Effector memory CD8-positive, alpha-beta T cell (primary cell): ENCODE results near the gene CLCN3.
A peak's percentile ranks its signal among the peaks of the same experiment; 100 is the strongest.
"Not testable (repeated sequence)": the region's sequence is repeated elsewhere in the genome, so short reads cannot be mapped to it uniquely, and the experiment has no call there.

Experiments used
- ATAC-seq: fragments of 150-1000 bp; cut with Tn5 transposase; replicated peaks from 2 replicates; pipeline ENCODE4 v1.10.0; 2021; ENCODE audit warnings: mild to moderate bottlenecking, moderate library complexity
- DNase-seq, 3 experiments: peaks; one replicate each; pipeline ENCODE4 v3.0.0; 2021
- H3K27ac Mint-ChIP-seq, 2 donors: one replicate each; pipeline ENCODE4 v1.8.0; 2022; ENCODE audit warnings: mild to moderate bottlenecking in 2 of 2, mixed read lengths in 2 of 2, moderate library complexity in 2 of 2
- H3K27me3 Mint-ChIP-seq, 2 donors: one replicate each; pipeline ENCODE4 v1.8.0; 2022; ENCODE audit warnings: mixed read lengths in 2 of 2
- H3K36me3 Mint-ChIP-seq: one replicate; pipeline ENCODE4 v1.8.0; 2022; ENCODE audit warnings: mild to moderate bottlenecking, moderate library complexity, mixed read lengths; ENCODE audit not compliant: insufficient read depth
- H3K4me1 Mint-ChIP-seq, 2 donors: one replicate each; pipeline ENCODE4 v1.8.0; 2022; ENCODE audit warnings: low read depth in 2 of 2, mixed read lengths in 2 of 2
- H3K4me3 Mint-ChIP-seq, 2 donors: one replicate each; pipeline ENCODE4 v1.8.0; 2022; ENCODE audit warnings: mild to moderate bottlenecking in 2 of 2, mixed read lengths in 2 of 2, moderate library complexity in 2 of 2
- H3K9me3 Mint-ChIP-seq, 2 donors: one replicate each; pipeline ENCODE4 v1.8.0; 2022; ENCODE audit warnings: mixed read lengths in 2 of 2

CLCN3 gene

DNA sequence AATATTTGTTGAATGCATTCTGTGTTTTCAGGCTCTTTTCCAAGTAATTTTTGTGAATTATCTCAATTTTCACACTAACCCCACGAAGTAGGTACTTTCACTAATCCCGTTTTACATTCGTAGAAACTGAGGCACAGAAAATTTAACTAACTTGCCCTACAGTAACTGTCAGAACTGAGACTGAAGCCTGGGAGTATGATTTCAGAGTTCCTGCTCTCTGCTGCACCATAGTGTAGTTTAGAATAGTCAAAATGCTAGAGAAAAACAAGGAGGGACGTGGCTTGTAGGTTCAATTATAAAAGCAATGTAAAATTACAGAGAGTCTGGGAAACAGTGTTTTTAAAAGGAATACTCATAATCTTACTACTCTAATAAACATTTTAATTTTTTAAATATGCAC is 2.2 kb downstream of the CLCN3 start:
- DNase-seq = no peak
- H3K4me3 Mint-ChIP-seq = peak overlapping the region; percentile 96 to 97
- no peaks in the 10 kb centered on the region for H3K9me3 Mint-ChIP-seq
- H3K27me3 Mint-ChIP-seq = no peaks in the 10 kb centered on the region
- ATAC-seq = no peak
- H3K36me3 Mint-ChIP-seq = peaks cover 32% of the 10 kb centered on the region
- peak overlapping the region; percentile 99 for H3K27ac Mint-ChIP-seq
- H3K4me1 Mint-ChIP-seq = peaks cover 48 to 49% of the 10 kb centered on the region in 2 donors

DNA sequence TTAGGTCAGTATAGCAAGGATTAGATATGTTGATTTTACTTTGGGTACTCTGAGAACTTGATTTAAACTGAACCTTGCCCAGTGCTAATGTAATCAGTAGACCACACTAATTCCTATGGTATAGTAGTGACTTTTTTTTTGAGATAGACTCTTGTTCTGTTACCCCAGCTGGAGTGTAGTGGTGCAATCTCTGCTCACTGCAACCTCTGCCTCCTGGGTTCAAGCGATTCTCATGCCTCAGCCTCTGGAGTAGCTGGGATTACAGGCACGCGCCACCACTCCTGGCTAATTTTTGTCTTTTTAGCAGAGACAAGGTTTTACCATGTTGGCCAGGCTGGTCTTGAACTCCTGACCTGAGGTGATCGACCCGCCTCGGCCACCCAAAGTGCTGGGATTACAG is 3.6 kb downstream of the CLCN3 start:
- H3K4me3 Mint-ChIP-seq = peak overlapping the region in 1 of 2 donors; percentile 3
- not testable (repeated sequence) for H3K27me3 Mint-ChIP-seq, H3K9me3 Mint-ChIP-seq, ATAC-seq, DNase-seq
- H3K4me1 Mint-ChIP-seq = peaks cover 43 to 45% of the 10 kb centered on the region in 2 donors
- H3K36me3 Mint-ChIP-seq = peaks cover 32% of the 10 kb centered on the region
- peak overlapping the region; percentile 39 to 99 for H3K27ac Mint-ChIP-seq

DNA sequence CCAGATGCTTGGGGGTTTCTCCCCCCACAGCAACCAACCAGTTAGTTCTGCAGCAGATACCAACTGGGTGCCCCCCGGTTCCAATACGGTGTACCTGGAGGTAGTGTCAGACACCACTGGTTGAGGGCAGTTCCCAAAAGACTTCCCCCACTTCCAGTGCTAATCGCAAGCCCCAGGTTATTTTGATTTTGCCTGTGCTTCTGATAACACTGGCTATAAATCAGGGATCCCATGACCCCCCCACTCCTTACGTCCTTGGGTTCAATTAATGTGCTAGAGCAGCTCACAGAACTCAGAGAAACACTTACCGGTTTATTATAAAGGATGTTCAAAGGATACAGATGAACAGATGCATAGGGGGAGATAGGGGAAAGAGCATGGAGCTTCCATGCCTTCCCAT is 5.5 kb downstream of the CLCN3 start:
- H3K9me3 Mint-ChIP-seq = no peaks in the 10 kb centered on the region
- ATAC-seq (no peak), DNase-seq (no peak)
- H3K4me3 Mint-ChIP-seq = no peak overlapping the region
- peaks cover 19% of the 10 kb centered on the region for H3K36me3 Mint-ChIP-seq
- peak overlapping the region; percentile 70 to 81 for H3K27ac Mint-ChIP-seq
- peaks cover 32 to 43% of the 10 kb centered on the region in 2 donors for H3K4me1 Mint-ChIP-seq
- H3K27me3 Mint-ChIP-seq = no peaks in the 10 kb centered on the region

GRCh38 chr4:169626331-169627282 is 6.2 kb downstream of the CLCN3 start:
- H3K4me3 Mint-ChIP-seq = no peak overlapping the region
- peak overlapping the region; percentile 70 to 81 for H3K27ac Mint-ChIP-seq
- H3K27me3 Mint-ChIP-seq = no peaks in the 10 kb centered on the region
- no peaks in the 10 kb centered on the region for H3K9me3 Mint-ChIP-seq
- peaks cover 31 to 42% of the 10 kb centered on the region in 2 donors for H3K4me1 Mint-ChIP-seq
- ATAC-seq (peak; percentile 23), DNase-seq (no peak)
- peaks cover 19% of the 10 kb centered on the region for H3K36me3 Mint-ChIP-seq

- H3K4me3 Mint-ChIP-seq = no peak overlapping the region
- no peaks in the 10 kb centered on the region for H3K9me3 Mint-ChIP-seq
- H3K36me3 Mint-ChIP-seq = peaks cover 13% of the 10 kb centered on the region
- peak overlapping the region; percentile 70 to 81 for H3K27ac Mint-ChIP-seq
- H3K4me1 Mint-ChIP-seq = peaks cover 29 to 37% of the 10 kb centered on the region in 2 donors
- no peak for DNase-seq
- peak; percentile 60 for ATAC-seq
- H3K27me3 Mint-ChIP-seq = no peaks in the 10 kb centered on the region
Measured at GRCh38 chr4:169627307-169627706, 6.9 kb downstream of the CLCN3 start.

- ATAC-seq = no peak
- H3K27me3 Mint-ChIP-seq = no peaks in the 10 kb centered on the region
- H3K9me3 Mint-ChIP-seq = no peaks in the 10 kb centered on the region
- peak overlapping the region; percentile 26 to 55 for H3K27ac Mint-ChIP-seq
- no peak for DNase-seq
- H3K4me3 Mint-ChIP-seq = no peak overlapping the region
- H3K36me3 Mint-ChIP-seq = peaks cover 5% of the 10 kb centered on the region
- peaks cover 25 to 30% of the 10 kb centered on the region in 2 donors for H3K4me1 Mint-ChIP-seq
Measured at GRCh38 chr4:169628579-169628978, 8.2 kb downstream of the CLCN3 start.

DNA sequence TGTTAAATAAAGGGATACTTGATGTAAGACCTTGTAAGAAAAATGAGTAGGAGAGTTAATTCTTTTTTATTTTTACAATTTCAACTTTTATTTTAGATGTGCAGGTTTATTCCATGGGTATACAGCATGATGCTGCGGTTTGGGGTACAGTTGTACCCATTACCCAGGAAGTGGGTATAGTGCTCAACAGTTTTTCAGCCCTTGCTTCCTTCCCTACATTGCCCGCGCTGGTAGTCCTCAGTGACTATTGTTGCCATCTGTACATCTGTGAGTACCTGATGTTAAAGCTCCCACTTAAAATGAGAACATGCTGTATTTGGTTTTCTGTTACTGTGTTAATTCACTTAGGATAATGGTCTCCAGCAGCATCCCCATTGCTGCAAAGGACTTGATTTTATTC is 9.7 kb downstream of the CLCN3 start:
- Mint-ChIP-seq H3K36me3 (peaks cover 2% of the 10 kb centered on the region), H3K9me3 (no peaks in the 10 kb centered on the region), H3K4me3 (no peak overlapping the region), H3K27me3 (no peaks in the 10 kb centered on the region), H3K4me1 (peaks cover 23 to 25% of the 10 kb centered on the region in 2 donors), H3K27ac (peak overlapping the region; percentile 35 to 71)
- peak; percentile 31 for ATAC-seq
- DNase-seq = no peak

DNA sequence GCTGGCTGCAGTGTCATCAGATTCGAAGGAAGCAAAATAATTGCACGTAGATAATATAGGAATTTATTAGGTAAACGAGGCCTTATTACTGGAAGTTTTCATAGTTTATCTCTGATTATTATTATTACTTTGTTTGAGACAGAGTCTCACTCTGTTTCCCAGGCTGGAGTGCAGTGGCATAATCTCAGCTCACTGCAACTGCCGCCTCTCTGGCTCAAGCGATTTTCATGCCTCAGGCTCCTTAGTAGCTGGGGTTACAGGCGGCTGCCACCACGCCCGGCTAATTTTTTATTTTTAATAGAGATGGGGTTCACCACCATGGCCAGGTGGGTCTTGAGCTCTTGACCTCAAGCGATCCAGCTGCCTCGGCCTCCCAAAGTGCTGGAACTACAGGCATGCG is 12.5 kb downstream of the CLCN3 start:
- H3K4me1 Mint-ChIP-seq = peaks cover 9 to 15% of the 10 kb centered on the region in 2 donors
- no peaks in the 10 kb centered on the region for H3K27me3 Mint-ChIP-seq
- peaks cover 16% of the 10 kb centered on the region for H3K36me3 Mint-ChIP-seq
- no peaks in the 10 kb centered on the region for H3K9me3 Mint-ChIP-seq
- no peak overlapping the region for H3K27ac Mint-ChIP-seq
- H3K4me3 Mint-ChIP-seq = no peak overlapping the region
- ATAC-seq (no peak), DNase-seq (no peak)

GRCh38 chr4:169634975-169635374 is 14.6 kb downstream of the CLCN3 start:
- Mint-ChIP-seq H3K27me3 (no peaks in the 10 kb centered on the region), H3K4me3 (no peak overlapping the region), H3K9me3 (no peaks in the 10 kb centered on the region), H3K27ac (peak overlapping the region in 1 of 2 donors; percentile 39), H3K36me3 (peaks cover 22% of the 10 kb centered on the region), H3K4me1 (peaks cover 6 to 10% of the 10 kb centered on the region in 2 donors)
- ATAC-seq (no peak), DNase-seq (no peak)

DNA sequence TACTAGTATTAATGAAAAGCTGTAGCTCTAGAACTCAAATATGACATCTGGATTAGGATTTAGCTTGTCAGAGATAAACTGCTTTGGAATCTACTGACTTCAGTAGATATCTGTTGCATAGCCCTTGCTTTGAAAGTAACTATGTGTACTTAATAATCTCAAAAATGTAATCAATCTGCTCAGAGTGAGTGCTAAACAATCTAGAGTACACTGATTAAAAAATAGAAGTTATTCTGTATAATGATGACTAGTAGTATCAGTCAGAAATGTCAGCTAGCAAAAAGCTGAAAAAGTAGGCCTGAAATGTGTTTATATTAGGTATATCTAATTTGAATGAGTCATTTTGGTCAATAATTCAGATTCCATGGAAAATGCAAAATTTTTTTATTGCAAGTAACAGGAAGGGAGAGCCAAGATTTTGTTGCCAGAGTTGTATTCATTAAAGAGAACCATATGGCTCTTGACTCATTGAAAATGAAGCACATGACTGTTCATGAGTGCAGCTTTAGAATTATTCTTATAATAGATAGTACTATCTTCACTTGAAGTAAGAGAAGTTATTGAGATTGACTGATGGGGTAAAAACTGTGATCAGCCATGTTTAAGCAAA is 20.0 kb downstream of the CLCN3 start:
- Mint-ChIP-seq H3K27me3 (no peaks in the 10 kb centered on the region), H3K36me3 (peaks cover 28% of the 10 kb centered on the region), H3K27ac (peak overlapping the region in 1 of 2 donors; percentile 60), H3K4me1 (peaks cover 1 to 6% of the 10 kb centered on the region in 2 donors), H3K4me3 (no peak overlapping the region), H3K9me3 (no peaks in the 10 kb centered on the region)
- ATAC-seq (no peak), DNase-seq (no peak)

GRCh38 chr4:169644802-169645201 is 24.4 kb downstream of the CLCN3 start:
- no peaks in the 10 kb centered on the region for H3K9me3 Mint-ChIP-seq
- peaks cover 1 to 13% of the 10 kb centered on the region in 2 donors for H3K4me1 Mint-ChIP-seq
- ATAC-seq (no peak), DNase-seq (no peak)
- no peak overlapping the region for H3K4me3 Mint-ChIP-seq
- H3K27me3 Mint-ChIP-seq = no peaks in the 10 kb centered on the region
- H3K27ac Mint-ChIP-seq = peak overlapping the region in 1 of 2 donors; percentile 51
- H3K36me3 Mint-ChIP-seq = peaks cover 8% of the 10 kb centered on the region

DNA sequence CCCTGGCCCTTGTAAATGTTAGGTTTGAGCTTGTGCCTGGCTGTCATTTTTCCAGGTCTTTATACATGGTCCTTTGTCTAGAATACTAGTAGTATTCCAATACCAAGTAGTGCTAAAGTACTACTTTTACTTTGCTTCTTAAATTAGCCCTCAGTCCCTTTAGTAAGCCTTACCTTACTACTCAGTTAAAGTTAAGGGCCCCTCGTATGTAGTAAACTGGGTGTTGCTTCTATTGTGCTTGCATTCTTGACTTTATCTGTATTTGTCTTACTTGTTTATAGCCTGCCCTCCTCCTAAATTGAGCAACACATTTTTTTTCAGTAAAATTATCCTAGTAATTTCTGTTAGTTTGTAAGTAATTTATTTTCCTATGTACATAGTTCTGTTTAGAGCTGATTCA is 25.2 kb downstream of the CLCN3 start:
- H3K4me1 Mint-ChIP-seq = peaks cover 1 to 7% of the 10 kb centered on the region in 2 donors
- H3K36me3 Mint-ChIP-seq = peaks cover 10% of the 10 kb centered on the region
- no peaks in the 10 kb centered on the region for H3K27me3 Mint-ChIP-seq
- no peak overlapping the region for H3K4me3 Mint-ChIP-seq
- no peaks in the 10 kb centered on the region for H3K9me3 Mint-ChIP-seq
- ATAC-seq = no peak
- DNase-seq = no peak
- H3K27ac Mint-ChIP-seq = peak overlapping the region in 1 of 2 donors; percentile 56

DNA sequence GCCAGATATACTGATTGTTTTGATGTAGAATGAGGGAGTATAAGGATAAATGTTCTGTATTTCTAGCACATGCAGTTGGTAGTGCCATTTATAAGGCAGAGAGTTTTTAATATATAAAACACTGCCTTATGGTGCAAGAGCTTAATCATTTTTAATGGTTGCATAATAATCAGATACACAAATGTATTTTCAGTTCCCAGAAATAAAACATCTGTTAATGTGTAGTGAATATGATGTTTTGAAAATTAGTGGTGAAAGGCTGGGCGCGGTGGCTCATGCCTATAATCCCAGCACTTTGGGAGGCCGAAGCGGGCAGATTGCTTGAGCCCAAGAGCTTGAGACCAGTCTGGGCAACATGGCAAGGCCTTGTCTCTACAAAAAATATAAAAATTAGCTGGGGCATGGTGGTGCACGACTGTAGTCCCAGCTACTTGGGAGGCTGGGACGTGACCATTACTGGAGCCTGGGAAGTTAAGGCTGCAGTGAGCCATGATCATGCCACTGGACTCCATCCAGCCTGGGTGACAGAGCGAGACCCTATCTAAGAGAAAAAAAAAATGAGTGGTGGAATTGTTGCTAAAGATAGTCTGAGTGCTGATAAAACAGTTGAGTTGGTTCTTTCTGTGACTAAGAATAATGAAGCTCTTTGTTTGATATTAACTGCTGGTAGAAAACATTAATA is 29.3 kb downstream of the CLCN3 start:
- no peak overlapping the region for H3K27ac Mint-ChIP-seq
- DNase-seq (no peak), ATAC-seq (no peak)
- H3K4me1 Mint-ChIP-seq = peaks cover 11 to 12% of the 10 kb centered on the region in 2 donors
- no peak overlapping the region for H3K4me3 Mint-ChIP-seq
- H3K27me3 Mint-ChIP-seq = no peaks in the 10 kb centered on the region
- H3K36me3 Mint-ChIP-seq = peaks cover 7% of the 10 kb centered on the region
- no peaks in the 10 kb centered on the region for H3K9me3 Mint-ChIP-seq
